ENCODE results near the gene CENPB. TPM values are rescaled to one million over a fixed set of nuclear protein-coding genes. Genes with fewer than 3 reads are reported as not detected.

The CENPB gene, protein sequence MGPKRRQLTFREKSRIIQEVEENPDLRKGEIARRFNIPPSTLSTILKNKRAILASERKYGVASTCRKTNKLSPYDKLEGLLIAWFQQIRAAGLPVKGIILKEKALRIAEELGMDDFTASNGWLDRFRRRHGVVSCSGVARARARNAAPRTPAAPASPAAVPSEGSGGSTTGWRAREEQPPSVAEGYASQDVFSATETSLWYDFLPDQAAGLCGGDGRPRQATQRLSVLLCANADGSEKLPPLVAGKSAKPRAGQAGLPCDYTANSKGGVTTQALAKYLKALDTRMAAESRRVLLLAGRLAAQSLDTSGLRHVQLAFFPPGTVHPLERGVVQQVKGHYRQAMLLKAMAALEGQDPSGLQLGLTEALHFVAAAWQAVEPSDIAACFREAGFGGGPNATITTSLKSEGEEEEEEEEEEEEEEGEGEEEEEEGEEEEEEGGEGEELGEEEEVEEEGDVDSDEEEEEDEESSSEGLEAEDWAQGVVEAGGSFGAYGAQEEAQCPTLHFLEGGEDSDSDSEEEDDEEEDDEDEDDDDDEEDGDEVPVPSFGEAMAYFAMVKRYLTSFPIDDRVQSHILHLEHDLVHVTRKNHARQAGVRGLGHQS
- total RNA-seq (10 to 100 TPM; 20.3 to 30.5 TPM), polyA plus RNA-seq (10 to 100 TPM in 1 of 2 donors, 1 to 10 TPM in 1; 4.5 to 32.4 TPM)

DNA sequence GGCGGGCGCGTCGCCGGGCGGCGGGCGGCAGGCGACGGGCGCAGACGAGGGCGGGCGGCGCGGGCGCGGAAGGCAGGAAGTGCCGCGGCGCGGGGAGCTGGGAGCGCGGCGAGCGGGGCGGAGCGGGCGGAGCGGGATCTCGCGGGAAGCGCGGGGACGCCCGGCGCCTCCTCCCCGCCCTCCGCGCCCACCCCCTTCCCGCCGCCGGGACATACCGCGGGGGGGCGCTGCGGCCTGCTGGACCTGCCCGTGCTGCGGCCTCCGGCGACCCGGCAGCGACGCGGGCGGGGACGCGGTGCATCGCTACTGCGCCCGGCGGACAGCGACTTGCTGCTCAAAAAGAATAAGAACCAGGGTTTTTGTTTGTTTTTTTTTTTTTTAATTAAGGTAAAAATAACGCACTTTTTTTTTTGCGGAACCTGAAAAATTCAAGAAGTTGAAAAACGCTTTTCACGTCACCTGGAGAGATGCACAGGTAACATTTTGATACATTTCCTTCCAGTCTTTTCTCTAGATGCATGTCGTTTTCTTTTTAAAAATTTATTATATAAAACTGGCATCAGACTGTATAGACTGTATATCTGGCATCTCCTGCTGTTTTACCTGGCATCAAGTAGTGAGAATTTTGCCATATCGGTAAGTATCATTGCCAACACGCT, at the start of gene CENPB:
Gene CENPB, minus strand, starts transcription at position 76 of the 659 bp plus-strand sequence. CDS start 257 bp downstream, outside the sequence.
- H3K4me1 ChIP-seq (ENCODE audit: control insufficient read depth in 4 of 4, insufficient read depth in 4 of 4, low read length in 3 of 4) = peaks cover 10 to 30% (median 19%) of the 10 kb centered on the region in 4 donors
- no peaks in the 10 kb centered on the region for H3K9me3 ChIP-seq (ENCODE audit: control insufficient read depth in 4 of 4, low read length in 3 of 4)
- H3K27me3 ChIP-seq (ENCODE audit: control insufficient read depth in 4 of 4, insufficient read depth in 4 of 4, low read length in 3 of 4) = no peaks in the 10 kb centered on the region
- TF ChIP-seq RAD21 (IDR thresholded peaks at IDR 0.05) (peak; percentile 68 to 75), FOXA1 (IDR thresholded peaks at IDR 0.05) (no peak), TAF1 (conservative IDR thresholded peaks at IDR 0.05) (no peak), ATF3 (IDR thresholded peaks at IDR 0.05) (no peak), HNF4G (IDR thresholded peaks at IDR 0.05) (no peak), HNF4A (conservative IDR thresholded peaks at IDR 0.05) (no peak), JUND (IDR thresholded peaks at IDR 0.05) (no peak), NR2F2 (IDR thresholded peaks at IDR 0.05) (no peak), EGR1 (IDR thresholded peaks at IDR 0.05; ENCODE audit: low read depth in 2 of 2) (no peak), RXRA (IDR thresholded peaks at IDR 0.05) (no peak), YY1 (IDR thresholded peaks at IDR 0.05) (no peak), SP1 (IDR thresholded peaks at IDR 0.05) (no peak), REST (IDR thresholded peaks at IDR 0.05) (peak; percentile 94), GABPA (IDR thresholded peaks at IDR 0.05 in 1 of 2, conservative IDR thresholded peaks at IDR 0.05 in 1 of 2) (no peak), FOXA2 (IDR thresholded peaks at IDR 0.05) (no peak)
- TF ChIP-seq, protein P1, sequence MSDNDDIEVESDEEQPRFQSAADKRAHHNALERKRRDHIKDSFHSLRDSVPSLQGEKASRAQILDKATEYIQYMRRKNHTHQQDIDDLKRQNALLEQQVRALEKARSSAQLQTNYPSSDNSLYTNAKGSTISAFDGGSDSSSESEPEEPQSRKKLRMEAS (IDR thresholded peaks at IDR 0.05) = no peak
- TF ChIP-seq, protein P2, sequence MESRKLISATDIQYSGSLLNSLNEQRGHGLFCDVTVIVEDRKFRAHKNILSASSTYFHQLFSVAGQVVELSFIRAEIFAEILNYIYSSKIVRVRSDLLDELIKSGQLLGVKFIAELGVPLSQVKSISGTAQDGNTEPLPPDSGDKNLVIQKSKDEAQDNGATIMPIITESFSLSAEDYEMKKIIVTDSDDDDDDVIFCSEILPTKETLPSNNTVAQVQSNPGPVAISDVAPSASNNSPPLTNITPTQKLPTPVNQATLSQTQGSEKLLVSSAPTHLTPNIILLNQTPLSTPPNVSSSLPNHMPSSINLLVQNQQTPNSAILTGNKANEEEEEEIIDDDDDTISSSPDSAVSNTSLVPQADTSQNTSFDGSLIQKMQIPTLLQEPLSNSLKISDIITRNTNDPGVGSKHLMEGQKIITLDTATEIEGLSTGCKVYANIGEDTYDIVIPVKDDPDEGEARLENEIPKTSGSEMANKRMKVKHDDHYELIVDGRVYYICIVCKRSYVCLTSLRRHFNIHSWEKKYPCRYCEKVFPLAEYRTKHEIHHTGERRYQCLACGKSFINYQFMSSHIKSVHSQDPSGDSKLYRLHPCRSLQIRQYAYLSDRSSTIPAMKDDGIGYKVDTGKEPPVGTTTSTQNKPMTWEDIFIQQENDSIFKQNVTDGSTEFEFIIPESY (IDR thresholded peaks at IDR 0.05) = no peak
- TF ChIP-seq, protein P3, sequence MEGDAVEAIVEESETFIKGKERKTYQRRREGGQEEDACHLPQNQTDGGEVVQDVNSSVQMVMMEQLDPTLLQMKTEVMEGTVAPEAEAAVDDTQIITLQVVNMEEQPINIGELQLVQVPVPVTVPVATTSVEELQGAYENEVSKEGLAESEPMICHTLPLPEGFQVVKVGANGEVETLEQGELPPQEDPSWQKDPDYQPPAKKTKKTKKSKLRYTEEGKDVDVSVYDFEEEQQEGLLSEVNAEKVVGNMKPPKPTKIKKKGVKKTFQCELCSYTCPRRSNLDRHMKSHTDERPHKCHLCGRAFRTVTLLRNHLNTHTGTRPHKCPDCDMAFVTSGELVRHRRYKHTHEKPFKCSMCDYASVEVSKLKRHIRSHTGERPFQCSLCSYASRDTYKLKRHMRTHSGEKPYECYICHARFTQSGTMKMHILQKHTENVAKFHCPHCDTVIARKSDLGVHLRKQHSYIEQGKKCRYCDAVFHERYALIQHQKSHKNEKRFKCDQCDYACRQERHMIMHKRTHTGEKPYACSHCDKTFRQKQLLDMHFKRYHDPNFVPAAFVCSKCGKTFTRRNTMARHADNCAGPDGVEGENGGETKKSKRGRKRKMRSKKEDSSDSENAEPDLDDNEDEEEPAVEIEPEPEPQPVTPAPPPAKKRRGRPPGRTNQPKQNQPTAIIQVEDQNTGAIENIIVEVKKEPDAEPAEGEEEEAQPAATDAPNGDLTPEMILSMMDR (IDR thresholded peaks at IDR 0.05; ENCODE audit: low read depth, low read length, missing input control) = peak; percentile 84
- H3K27ac ChIP-seq (ENCODE audit: low read depth in 1 of 2, low read length in 2 of 2) = peak within 1 kb of the TSS; percentile 62 to 72
- WGBS = 3% methylated on average over 70 of the region's 70 CpGs
- DNase-seq (ENCODE audit: low spot score) = peak; percentile 94
- peak within 1 kb of the TSS in 1 of 2 donors; percentile 76 for H3K9ac ChIP-seq (ENCODE audit: low read depth in 1 of 2, low read length in 2 of 2)
- H3K4me3 ChIP-seq (ENCODE audit: low read depth in 1 of 3, low read length in 3 of 3) = peak within 1 kb of the TSS; percentile 76 to 89 (median 80)
- H3K36me3 ChIP-seq (ENCODE audit: control insufficient read depth in 4 of 4, insufficient read depth in 3 of 4, low read depth in 1 of 4, low read length in 3 of 4) = peaks cover 0 to 5% (median 0%) of the 10 kb centered on the region in 4 donors

All from liver (tissue), 9 donors.